Mesothelial cell of epicardium (in vitro differentiated cells): ENCODE results near the gene C16orf74. TPM values are rescaled to one million over a fixed set of nuclear protein-coding genes. Genes with fewer than 3 reads are reported as not detected.

Experiments
- DNase-seq, 2 experiments: peaks; one replicate each; pipeline ENCODE4 v3.0.0; 2021; ENCODE audit warnings: low spot score in 2 of 2; ENCODE audit not compliant: unreplicated experiment in 2 of 2
- H3K27ac Mint-ChIP-seq: 2 replicates; pipeline ENCODE4 v1.8.0; 2021; ENCODE audit warnings: mixed read lengths
- H3K27me3 Mint-ChIP-seq: 2 replicates; pipeline ENCODE4 v1.8.0; 2021; ENCODE audit warnings: low read depth, mixed read lengths
- H3K36me3 Mint-ChIP-seq: 2 replicates; pipeline ENCODE4 v1.8.0; 2021; ENCODE audit warnings: mixed read lengths
- H3K4me1 Mint-ChIP-seq: 2 replicates; pipeline ENCODE4 v1.8.0; 2021; ENCODE audit warnings: mixed read lengths
- H3K4me3 Mint-ChIP-seq: 2 replicates; pipeline ENCODE4 v1.8.0; 2021; ENCODE audit warnings: mild to moderate bottlenecking, moderate library complexity, mixed read lengths
- H3K9me3 Mint-ChIP-seq: 2 replicates; pipeline ENCODE4 v1.8.0; 2021; ENCODE audit warnings: mixed read lengths
- total RNA-seq: library from RNA; stranded (reverse); gene quantifications from 3 replicates; pipeline ENCODE4 v1.2.1, GENCODE V29; 2021
- TF ChIP-seq, protein P1 (sequence below): fragments of 200-600 bp; sonication (generic); IDR thresholded peaks from one replicate; pipeline ENCODE4 v1.5.0; 2021; ENCODE audit warnings: antibody characterized with exemption; ENCODE audit not compliant: unreplicated experiment

The C16orf74 gene
- 11.2 to 12.1 TPM (median 12.0 TPM) in 3 replicates for total RNA-seq

DNA sequence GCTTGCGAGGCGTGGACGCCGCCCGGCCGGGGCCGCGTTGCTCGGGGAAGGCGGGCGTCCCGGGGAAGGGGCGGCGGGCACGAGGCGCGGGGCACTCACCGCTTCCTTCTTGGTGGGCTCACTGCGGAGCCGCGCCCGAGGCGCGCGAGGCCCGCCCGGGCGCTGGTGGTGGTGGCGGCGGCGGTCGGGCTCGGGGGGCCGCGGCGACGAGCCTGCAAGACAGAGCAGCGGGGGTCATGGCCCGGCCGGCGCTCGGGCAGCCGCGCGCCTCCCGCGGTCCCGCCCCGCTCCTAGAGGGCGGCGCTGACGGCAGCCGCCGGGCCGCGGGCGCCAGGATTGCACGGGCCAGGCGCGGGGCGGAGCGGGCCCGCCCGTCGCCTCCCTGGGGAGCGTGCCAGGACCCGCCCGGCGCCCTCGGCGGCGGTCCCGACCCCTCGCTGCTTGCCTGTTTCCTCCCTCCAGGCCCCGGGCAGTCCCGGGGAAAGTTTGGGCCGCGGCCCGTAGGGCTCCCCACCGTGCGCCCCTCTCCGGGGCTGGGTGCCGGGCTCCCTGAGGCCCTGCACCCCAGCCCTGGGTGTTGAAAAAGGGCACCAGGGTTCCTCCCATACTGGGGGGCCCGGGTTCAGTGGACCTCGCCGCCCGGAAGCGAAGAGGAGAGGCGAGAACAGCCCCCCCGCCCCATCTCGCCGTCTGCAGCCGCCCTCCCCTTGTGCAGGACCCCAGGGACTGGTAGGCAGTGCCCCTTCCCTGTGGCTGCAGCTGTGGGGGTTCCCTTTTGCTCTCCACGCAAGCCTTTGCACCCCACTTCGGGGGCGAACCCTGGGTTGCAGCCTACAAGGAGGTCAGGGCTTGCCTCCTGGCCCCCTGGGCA is at the start of gene C16orf74:
TSS of gene C16orf74 (minus strand) at position 270 of the 871 bp plus-strand sequence. CDS start 15,879 bp downstream, outside the sequence.
- Mint-ChIP-seq H3K4me3 (peak within 1 kb of the TSS; percentile 89), H3K9me3 (no peaks in the 10 kb centered on the region), H3K27me3 (peaks cover 9% of the 10 kb centered on the region), H3K27ac (peak within 1 kb of the TSS; percentile 92), H3K4me1 (peaks cover 44% of the 10 kb centered on the region), H3K36me3 (no peaks in the 10 kb centered on the region)
- TF ChIP-seq, protein P1, sequence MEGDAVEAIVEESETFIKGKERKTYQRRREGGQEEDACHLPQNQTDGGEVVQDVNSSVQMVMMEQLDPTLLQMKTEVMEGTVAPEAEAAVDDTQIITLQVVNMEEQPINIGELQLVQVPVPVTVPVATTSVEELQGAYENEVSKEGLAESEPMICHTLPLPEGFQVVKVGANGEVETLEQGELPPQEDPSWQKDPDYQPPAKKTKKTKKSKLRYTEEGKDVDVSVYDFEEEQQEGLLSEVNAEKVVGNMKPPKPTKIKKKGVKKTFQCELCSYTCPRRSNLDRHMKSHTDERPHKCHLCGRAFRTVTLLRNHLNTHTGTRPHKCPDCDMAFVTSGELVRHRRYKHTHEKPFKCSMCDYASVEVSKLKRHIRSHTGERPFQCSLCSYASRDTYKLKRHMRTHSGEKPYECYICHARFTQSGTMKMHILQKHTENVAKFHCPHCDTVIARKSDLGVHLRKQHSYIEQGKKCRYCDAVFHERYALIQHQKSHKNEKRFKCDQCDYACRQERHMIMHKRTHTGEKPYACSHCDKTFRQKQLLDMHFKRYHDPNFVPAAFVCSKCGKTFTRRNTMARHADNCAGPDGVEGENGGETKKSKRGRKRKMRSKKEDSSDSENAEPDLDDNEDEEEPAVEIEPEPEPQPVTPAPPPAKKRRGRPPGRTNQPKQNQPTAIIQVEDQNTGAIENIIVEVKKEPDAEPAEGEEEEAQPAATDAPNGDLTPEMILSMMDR: no peak
- peak in 1 of 2 experiments; percentile 53 for DNase-seq

DNA sequence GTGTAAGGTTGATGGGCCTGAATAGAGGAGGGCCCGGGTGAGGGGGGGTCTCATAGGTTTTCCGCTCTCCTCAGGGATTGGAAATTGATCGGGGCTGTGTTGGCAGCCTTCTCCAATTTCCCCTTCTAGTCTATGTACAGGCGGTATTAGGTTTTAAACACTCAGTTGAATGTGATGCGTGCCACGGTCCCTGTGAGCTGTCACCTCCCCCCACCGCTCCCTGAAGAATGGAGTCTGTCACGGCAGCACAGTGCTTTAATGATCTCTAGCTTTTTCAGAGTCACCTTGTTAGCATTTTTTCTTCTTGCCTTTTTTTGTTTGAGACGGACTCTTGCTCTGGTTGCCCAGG is 49.4 kb upstream of the C16orf74 start:
- peaks cover 30% of the 10 kb centered on the region for H3K36me3 Mint-ChIP-seq
- TF ChIP-seq, protein P1: no peak
- no peaks in the 10 kb centered on the region for H3K27me3 Mint-ChIP-seq
- peak overlapping the region; percentile 96 for H3K27ac Mint-ChIP-seq
- DNase-seq: no peak
- H3K4me1 Mint-ChIP-seq: peaks cover 26% of the 10 kb centered on the region
- H3K4me3 Mint-ChIP-seq: peak overlapping the region; percentile 82
- H3K9me3 Mint-ChIP-seq: no peaks in the 10 kb centered on the region

DNA sequence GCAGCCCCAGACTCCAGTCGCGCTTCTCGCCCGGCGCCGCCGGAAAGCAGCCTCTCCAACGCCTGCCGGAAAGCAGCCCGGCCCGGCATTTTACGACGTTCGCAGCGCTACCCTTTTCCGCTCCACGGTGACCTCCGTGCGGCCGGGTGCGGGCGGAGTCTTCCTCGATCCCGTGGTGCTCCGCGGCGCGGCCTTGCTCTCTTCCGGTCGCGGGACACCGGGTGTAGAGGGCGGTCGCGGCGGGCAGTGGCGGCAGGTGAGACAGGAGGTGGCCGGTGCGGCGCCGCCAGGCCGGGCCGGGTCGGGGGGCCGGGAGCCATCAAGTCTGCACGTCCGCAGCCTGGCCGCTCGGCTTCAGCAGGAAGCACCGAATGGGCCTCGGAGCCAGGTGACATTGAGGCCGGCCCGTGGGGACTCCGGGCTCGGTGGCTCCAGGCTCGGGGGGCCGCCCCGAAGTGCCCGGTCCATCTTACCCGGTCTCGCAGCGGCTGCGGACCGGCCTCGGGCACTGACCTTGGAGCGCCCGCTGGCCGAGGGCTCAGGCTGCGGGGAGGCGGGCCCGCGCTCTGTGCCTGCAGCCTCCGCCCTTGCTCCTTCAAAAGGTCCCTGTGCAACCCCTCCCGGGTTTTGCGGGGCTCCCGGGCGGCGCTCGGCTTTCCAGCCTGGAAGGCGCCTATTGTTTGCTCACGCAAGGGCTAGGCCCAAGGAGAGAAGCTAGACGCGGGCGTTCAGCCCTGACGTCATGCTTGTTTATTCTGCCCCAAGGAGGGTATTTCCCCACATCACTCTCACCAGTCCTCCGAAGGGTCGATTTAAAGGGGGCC is 48.8 kb upstream of the C16orf74 start, which contains the start of the genes COX4I1 and EMC8:
TSS of gene COX4I1 (plus strand) at position 199 of the 824 bp plus-strand sequence. CDS start 1,511 bp downstream, outside the sequence.
TSS of gene EMC8 (minus strand) at position 48 of the 824 bp plus-strand sequence. CDS start 249 bp downstream, outside the sequence.
- Mint-ChIP-seq H3K4me3 (peak within 1 kb of the TSS; percentile 89), H3K27me3 (no peaks in the 10 kb centered on the region), H3K36me3 (peaks cover 29% of the 10 kb centered on the region), H3K27ac (peak within 1 kb of the TSS; percentile 96), H3K9me3 (no peaks in the 10 kb centered on the region), H3K4me1 (peaks cover 26% of the 10 kb centered on the region)
- DNase-seq: peak; percentile 76 to 86
- TF ChIP-seq, protein P1: no peak

DNA sequence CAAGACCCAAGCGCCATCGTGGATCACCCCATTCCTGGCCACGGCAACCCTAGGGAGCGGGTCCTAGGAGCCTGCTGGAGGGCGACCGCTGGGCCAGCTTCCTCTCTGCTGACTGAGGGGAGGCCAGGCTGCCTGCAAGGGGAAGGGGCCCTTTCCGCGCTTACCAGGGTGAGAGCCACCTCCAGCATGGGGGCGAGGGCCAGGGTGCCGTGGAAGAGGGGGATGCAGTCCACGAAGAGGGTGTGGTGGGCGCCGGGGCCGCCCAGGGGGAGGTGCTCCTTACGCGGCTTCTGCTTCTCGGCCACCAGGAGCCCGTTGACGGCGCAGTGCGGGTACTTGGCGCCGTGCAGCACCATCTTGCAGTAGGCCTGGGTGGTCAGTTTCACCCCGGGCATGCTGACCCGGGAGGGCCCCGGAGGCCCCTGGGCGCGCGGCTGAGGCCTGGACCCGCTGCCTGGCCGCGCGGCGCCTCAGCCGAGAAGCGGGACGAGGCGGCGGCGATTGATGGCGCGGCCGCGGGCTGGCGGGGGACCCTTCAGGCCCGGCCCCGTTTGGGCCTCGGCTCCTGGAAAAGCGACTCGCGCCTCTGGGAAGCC is 48.1 kb upstream of the C16orf74 start:
- Mint-ChIP-seq H3K27me3 (no peaks in the 10 kb centered on the region), H3K4me3 (peak overlapping the region; percentile 89), H3K27ac (peak overlapping the region; percentile 85), H3K4me1 (peaks cover 26% of the 10 kb centered on the region), H3K36me3 (peaks cover 28% of the 10 kb centered on the region), H3K9me3 (no peaks in the 10 kb centered on the region)
- TF ChIP-seq, protein P1: no peak
- peak in 1 of 2 experiments; percentile 66 for DNase-seq

DNA sequence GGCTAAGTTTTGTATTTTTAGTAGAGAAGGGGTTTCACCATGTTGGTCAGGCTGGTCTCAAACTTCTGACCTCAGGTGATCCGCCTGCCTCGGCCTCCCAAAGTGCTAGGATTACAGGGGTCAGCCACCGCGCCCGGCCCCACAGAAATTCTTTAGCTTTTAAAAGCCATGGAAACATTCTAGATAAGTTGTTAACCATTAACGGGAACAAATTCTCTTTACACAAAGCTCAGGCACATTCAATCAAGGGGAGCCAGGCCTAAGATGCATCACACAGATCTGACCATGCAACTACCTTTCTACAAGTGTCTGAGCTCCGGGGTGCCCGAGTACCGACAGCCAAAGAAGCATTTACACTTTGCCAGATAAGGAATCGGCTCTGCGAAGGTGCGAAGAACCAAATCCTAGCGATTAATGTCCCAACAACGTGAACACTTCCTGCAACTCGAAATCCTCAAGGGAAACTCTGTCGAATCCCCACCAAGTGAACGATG is 47.4 kb upstream of the C16orf74 start:
- DNase-seq: no peak
- TF ChIP-seq, protein P1: no peak
- Mint-ChIP-seq H3K27ac (peak overlapping the region; percentile 84), H3K4me1 (peaks cover 26% of the 10 kb centered on the region), H3K4me3 (peak overlapping the region; percentile 89), H3K9me3 (no peaks in the 10 kb centered on the region), H3K36me3 (peaks cover 24% of the 10 kb centered on the region), H3K27me3 (no peaks in the 10 kb centered on the region)
